Stimulated activated CD8-positive, alpha-beta memory T cell treated with anti-CD3 and anti-CD28 coated beads, Interleukin-15, amount 100 ng/mL, for 1 hour (primary cell): ENCODE data around the gene LMBRD1.

ENCODE experiments used
- DNase-seq: peaks from one replicate; pipeline ENCODE4 v3.0.0-alpha.2; 2020; ENCODE audit warnings: low read depth

Gene LMBRD1

DNA sequence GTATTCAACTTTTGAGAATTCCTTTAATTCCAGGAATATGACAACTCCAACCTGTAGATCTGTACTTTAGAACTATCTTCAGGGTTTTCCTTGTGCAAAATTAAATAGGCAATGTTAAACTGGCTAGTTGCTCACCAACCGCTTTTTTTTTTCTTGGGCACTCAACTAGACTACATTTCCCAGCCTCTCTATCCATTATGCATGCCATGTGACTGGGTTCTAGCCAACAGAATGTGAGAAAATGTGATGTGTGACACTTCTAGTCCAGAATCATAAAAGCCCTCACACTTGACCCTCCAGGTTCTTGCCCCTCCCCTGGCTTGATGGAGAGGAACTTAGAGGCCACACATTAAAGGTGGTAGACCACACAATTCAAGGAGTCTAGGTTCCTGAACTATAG lies 166.0 kb downstream of the LMBRD1 start:
- DNase-seq = no peak

DNA sequence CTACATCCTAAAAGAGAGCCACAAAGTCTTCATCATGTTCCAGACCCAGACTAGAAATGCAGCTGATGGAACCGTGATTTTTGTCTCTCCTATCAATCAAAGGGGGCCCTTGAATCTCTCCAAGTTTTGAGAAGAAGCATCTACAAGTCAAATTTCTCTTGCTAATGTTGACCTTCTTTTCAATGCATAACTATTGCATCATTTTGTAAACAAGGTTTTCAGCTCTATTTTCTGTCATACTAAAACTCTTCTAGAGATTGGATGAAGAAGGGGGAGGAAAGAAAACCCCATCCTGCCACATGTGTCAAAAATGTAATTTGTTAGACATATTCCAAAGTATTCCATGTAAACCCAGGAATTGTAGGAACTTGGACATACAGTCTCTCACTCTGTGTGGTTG lies 169.2 kb downstream of the LMBRD1 start:
- no peak for DNase-seq

- no peak for DNase-seq
Measured at GRCh38 chr6:69624944-69625343, 171.9 kb downstream of the LMBRD1 start.
